HG03095 (cell line): ENCODE data around the gene DNAAF5.
A peak's percentile ranks its signal among the peaks of the same experiment; 100 is the strongest.

Source experiments
- ATAC-seq: cut with Tn5 transposase; IDR thresholded peaks from one replicate; pipeline ENCODE4 v1.9.1; 2021; ENCODE audit warnings: moderate library complexity; ENCODE audit not compliant: unreplicated experiment

Gene DNAAF5

DNA sequence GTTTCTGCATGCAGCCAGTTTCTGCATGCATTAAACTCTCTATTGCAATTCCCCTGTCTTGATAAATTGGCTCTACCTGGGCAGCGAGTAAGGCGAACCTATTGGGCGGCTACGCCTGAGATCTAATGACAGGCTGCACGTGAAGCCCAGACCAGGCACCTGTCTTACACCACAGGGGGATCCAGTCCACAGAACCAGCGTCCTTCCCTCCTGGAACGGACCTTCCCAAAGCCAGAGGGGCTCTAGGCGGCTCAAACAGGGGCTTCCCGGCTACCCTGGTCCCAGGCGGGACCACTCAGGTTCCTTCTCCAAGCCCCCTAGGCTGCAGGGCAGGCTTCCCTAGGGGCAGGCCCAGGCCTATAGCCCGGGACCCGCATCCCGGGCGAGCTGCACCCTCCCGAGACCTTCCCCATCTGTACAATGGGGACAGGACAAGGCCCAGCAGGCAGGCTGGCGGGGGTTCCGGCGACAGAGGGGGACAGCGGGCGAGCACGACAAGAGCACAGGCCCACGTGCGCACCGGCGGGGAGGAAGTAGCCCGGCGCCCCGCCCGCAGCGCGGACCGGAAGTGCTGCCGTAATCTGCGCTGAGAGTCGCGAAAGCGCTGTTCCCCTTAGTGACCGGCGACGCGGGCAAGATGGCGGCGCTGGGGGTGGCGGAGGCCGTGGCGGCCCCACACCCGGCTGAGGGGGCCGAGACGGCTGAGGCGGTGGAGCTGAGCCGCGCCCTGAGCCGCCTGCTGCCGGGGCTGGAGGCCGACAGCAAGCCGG, at the start of gene DNAAF5:
DNAAF5 (plus strand) TSS at position 616 of the 770 bp plus-strand sequence; CDS start at position 638, 22 bp downstream.
- peak; percentile 82 for ATAC-seq

DNA sequence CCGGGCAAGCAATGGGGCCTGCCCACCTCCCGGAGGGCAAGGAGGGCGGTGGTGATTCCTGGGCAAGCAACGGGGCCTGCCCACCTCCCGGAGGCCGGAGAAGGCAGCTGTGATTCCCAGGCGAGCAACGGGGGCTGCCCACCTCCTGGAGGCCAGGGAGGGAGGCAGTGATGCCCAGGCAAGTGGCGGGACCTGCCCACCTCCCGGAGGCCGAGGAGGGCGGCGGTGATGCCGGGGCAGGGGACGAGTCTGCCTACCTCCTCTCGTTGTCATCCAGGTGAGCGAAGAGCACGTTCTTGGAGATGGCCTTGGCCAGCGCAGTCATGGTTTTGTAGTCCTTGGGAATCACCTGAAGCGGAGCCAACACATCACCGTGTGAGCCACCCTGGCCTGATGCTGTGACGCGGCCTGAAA, 49.5 kb upstream of the DNAAF5 start:
- ATAC-seq, result no peak

DNA sequence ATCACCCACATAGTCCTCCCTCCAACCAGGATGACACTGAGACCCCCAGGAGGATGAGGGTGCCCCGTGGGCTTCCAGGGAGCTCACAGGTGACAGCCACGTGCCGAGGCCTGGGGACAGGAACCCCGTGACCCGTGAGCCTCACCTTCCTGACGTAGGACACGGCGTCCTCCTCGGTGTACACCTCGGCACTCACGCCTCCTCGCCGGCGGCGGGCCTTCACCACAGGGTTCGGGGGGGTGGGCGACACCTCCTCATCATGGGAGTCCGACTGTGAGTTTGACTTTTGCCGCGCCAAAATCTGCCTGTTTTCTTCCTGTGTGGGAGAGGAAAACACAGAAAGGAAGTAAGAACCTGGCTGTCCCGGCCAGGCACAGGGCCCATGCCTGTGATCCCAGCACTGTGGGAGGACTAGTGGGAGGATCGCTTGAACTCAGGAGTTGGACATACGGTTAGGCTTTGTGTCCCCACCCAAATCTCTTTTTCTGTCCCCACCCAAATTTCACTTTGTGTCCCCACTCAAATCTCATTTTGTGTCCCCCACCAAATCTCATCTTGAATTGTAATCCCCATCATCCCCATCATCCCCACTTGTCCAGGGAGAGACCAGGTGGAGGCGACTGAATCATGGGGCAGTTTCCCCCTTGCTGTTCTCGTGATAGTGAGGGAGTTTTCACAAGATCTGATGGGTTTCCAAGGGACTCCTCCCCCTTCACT, 45.9 kb upstream of the DNAAF5 start:
- no peak for ATAC-seq

DNA sequence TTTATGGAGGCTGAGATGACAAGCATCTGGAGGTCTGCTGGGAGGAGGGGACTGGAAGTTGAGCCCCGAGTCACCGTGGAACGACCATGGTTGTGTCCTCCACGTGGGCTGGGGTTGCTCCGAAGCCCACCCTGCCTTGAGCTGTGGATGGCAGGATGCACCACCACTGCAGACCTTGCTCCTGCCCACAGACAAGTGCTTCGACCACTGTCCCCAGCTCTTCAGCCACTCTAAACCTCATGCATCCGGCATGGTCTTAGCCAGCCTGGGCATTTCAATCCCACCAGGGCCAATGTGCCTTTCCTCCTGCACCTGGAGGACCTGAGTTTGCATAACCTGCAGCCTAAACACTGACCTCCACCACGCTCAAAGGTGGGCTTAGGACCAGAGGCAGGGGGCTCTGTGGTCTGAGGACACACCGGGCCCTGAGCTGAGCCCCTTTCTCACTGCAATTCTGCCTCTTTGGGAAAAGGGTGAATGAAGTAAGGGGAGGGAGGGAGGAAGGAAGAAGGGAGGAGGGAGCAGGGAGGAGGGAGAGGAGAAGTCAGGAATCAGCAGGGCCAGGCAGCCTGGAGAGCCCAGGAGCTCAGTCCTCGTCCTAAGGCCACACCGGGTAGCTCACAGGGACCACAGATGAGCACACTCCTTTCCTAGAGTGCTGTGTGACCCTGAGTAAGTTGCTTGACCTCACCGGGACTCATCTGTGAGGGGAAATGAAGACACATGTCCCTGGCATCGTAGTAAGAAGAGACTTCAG, 44.8 kb upstream of the DNAAF5 start:
- ATAC-seq, result no peak

DNA sequence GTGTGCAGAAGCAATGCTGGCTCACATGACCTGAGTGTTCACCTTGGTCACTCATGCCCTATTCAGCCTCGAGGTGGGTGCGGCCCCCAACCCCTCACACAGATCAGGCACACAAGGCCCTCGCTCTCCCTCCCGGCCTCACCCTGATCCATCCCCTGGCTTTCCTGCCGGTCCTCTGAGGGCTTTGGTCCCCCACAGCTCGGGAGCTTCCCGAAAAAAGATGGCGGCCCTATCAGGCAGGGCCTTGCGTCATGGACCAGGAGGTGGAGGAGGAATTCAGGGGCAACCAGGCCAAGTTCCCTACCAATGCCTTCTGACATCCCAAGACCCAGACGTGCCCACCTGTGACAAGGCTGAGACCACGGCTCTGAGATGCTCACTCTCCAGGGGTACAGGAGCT, 43.7 kb upstream of the DNAAF5 start:
- no peak for ATAC-seq

- no peak for ATAC-seq
Observed at GRCh38 chr7:683526-684205, 42.8 kb upstream of the DNAAF5 start.

- no peak for ATAC-seq
Observed at GRCh38 chr7:684416-684815, 42.1 kb upstream of the DNAAF5 start.

- ATAC-seq, result no peak
Observed at GRCh38 chr7:685540-685939, 41.0 kb upstream of the DNAAF5 start.

DNA sequence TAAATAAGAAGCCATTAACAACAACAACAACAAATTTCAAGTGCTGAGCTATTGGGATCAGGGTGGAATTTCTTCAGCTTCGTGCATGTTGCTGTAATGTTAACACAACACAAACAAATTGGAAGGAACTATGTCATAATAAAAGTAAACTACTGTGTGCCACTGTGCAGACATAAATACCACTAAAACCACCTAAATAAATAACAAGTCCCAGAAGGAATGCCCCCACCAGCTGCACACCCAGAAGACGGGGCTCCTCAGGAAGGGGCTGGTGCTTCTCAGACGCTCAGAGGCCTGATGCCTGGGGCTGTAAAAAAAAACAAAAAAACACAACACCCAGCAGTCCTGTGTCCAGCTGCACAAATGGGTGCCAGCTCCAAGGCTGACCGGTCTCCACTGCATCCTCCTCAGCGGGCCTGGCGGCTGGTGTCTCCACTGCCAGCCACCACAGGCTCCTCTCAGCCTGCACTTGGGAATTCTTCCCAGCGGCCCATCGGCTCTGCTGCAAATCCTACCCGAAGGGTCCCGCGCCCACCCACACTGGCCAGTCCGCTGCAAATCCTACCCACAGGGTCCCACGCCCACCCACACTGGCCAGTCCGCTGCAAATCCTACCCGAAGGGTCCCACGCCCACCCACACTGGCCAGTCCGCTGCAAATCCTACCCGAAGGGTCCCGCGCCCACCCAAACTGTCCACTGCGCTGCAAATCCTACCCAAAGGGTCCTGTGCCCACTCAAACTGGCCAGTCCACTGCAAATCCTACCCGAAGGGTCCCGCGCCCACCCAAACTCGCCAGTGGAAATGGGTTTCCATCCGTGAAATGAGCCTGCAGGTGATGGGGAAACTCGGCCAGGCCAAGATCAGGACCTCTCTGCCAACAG, 35.8 kb upstream of the DNAAF5 start:
- no peak for ATAC-seq

DNA sequence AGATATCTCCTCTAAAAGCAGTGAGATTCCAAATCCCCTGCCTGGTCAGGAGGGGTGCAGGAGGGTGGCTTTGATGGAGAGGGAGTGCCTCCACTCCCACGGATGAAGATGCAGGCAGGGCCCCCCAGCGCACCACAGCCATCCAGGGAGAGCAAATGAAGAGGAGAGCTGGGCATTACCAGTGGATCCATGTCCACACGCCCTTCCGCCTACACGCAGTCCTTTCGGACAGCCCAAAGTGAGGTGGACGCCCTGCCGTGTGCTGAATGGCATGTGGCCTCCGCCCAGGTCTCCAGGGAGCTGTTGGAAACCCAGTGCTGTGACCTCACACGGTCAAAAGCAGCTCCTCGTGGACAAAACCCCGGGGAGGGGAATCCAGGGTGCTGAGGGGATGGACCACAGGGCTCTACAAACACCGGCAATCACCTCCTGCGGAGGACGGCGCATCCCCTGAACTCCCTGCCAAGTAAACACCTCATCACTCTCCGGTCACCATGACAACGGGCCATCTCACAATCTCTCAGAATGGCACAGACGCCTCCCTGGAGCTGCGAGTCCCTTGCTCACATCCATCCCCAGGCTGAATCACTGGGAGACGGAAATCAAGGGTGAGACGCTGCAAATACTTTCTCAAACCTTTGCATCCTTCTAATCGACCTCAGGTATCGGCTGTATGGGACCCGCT, 35.0 kb upstream of the DNAAF5 start:
- no peak for ATAC-seq

DNA sequence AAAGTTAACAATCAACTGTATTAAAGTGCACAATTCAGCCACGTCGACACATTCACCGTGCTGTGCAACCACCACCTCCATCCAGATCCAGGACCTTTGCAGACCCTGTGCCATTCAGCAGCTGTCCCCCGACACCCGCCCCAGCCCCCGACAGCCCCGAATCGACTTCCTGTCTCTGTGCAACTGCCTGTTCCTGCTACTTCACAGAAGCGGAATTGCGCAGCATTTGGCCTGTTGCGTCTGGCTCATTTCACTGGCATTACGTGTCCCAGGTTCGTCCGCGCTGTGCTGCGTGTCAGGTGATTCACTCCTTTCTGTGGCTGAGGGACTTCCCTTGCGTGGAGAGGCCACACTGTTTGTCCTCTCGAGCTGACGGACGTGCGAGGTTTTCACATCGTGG, 33.2 kb upstream of the DNAAF5 start:
- no peak for ATAC-seq

- ATAC-seq, result no peak
Observed at GRCh38 chr7:696426-696811, 30.1 kb upstream of the DNAAF5 start.

GRCh38 chr7:696812-697551, 29.5 kb upstream of the DNAAF5 start:
- no peak for ATAC-seq

- ATAC-seq, result no peak
Observed at GRCh38 chr7:698515-699475, 27.7 kb upstream of the DNAAF5 start.

DNA sequence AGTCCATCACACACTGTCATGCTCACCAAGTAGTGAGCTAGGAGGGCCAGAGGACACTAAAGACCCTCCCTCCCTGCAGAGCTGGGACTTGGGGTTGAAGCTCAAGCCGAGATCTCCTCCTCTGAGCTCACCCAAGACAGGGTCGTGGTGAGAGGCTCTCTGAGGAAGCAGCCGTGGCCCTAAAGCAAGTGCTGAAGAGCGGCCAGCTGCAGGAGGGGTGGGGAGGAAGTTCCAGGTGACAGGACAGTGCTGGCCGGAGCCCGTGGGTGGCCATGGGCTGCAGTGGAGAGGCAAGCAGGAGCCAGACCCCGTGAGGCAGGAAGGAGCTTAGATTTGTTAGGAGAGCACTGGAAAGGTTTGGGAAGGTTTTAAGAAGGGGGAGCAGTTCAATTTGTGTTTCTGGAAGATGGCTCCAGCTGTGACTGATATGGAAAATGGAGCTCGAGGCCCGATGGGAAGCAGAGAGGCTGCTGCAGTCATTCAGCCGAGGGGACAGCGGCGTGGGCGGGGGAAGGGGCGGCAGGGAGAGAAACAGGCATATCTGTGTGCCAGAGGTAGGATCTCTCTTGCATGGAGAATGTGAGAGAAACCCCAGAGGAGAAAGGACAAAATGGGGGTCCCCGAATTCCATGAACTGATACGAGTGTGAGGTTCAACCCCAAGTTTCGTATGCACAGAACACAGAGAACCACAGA, 26.9 kb upstream of the DNAAF5 start:
- ATAC-seq, result no peak

GRCh38 chr7:701086-701671, 25.3 kb upstream of the DNAAF5 start:
- no peak for ATAC-seq

- no peak for ATAC-seq
Observed at GRCh38 chr7:703049-703448, 23.4 kb upstream of the DNAAF5 start.
